ENCODE data around the gene FAM170B. TPM values are rescaled to one million over a fixed set of nuclear protein-coding genes. Genes with fewer than 3 reads are reported as not detected.

FAM170B gene
- total RNA-seq, 1 donor from 2014 or later: not detected

DNA sequence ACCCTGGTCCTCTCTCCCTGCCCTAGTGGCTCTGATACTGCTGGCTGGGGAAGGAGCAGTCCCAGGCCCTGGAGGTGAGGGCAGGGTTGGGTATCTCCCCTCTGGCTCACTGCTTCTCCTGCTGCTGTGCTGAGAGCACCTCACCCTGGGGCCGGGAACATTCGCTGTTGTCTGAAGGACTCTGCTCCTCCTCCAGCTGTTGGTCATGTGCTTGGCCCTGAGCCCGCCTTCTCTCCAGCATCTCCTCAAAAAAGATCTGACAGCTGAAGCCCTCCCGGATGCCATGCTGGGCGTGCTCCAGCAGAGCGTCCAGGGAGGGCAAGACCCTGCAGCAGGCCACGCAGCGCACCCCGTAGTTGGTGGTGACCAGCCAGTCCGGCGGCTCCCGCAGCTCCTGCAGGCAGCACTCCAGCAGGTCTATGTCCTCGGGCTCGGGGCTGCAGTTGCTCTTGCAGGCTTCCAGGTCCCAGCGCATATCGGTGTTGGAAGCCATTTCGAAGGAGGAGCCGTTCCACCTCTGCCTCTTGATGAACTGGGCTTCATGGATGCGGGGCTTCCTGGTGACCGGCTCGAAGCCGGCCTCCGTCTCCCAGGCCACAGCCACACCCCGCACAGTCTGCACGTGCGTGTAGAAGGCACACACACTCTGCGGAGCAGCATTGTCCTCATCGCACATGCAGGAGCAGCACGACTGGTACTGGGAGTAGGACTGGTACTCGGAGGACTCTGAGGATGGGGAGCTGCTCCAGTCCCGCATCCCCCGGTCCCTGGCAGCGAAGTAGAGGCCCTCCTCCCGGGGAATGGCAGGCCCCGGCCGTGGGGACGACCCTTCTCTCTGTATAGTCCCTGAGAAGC, 2.1 kb downstream of the FAM170B start:
- intact Hi-C loops (cut with micrococcal nuclease): no loop called here

DNA sequence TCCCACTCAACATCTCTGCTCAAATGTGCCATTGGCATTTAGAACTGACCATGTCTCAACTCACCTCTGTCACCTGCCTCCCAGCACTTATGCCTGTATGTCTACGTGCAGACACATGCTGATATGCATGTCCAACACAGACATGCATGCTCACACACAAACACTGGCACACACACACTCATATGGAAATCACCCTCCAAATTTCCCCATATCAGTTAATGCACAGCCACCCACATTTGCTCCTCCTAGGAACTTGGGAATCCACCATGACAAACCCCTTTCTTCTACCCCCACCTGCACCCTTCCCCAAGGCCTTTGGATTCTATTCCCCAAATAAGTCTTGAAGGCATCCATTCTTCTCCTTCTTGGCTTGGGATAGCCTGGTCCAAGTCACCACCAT, 4.4 kb downstream of the FAM170B start:
- intact Hi-C loops (cut with micrococcal nuclease): no loop called here

DNA sequence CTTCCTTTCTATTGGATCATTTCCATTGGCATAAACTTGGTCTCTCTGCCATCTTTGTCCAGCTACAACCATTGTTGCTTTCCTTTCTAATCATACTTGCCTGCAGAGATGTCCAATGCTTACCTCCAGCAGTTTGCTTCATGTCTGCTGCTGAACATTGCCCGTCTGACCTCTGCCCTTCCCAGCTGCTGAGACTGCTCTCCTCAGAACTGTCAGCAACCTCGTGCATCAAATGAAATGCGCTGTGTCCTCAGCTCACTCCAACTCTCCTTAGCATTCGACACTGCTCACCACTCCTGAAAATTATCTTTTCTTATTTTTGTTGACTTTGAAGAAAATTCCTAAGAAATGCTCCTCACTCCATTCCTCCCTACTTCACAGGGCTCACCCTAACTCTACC, 5.0 kb downstream of the FAM170B start:
- intact Hi-C loops (cut with micrococcal nuclease): no loop called here

DNA sequence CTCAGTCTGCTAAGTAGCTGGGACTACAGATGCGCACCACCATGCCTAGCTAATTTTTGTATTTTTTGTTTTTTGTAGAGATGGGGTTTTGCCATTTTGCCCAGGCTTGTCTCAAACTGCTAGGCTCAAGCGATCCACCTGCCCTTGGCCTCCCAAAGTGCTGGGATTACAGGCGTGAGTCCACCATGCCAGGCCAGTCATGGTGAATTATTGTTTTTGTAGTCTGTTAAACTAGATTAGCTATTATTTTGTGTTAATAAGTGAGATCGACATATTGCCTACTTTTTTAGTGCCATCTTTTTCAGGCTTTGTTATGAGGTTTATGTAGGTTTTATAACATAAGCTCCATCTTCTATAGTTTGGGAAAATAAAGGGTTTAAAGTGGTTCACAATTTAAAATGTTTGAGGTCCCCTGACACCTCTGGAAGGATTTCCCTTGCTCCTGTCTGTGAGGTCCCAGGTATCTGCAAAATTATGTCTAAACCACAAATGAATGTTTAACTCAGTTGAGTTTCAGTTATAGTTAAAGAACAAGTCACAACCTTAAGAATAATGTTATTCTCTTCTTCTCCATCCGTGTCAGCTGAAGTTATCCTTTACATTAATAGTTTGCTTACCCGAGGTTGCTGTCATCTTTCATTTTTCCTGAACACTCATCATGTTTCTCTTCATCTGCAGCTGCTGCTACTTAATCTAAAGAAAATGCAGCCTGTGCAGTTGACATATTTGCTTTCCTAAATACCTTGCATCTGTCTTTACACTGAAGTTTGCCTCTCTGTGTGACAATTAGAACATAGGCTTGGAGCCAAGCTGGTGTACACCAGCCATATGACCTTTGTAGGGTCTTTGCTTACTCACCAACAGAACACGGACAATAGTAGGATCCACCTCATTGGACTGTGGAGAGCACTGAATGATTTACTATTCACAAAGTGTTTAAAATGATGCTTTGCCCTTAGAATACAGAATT, 9.6 kb downstream of the FAM170B start:
- intact Hi-C loops (cut with micrococcal nuclease): no loop called here

DNA sequence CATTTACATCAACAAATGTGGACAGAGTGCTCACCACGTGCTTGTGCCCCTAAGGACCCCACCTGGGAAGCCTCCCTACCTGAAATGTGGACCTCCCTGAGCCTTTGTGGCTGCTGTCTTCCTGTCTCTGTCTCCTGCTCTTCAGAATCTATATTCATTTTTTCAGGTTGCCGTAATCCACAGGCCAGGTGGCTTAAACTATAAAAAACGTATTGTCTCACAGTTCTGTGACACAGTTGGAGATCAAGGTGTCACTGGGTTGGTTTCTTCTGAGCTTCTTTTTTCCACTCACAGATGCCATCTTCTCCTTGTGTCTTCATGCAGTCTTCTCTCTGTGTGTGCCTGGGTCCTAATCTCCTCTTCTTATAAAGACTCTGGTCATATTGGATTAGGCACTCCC, 12.9 kb downstream of the FAM170B start:
- intact Hi-C loops (cut with micrococcal nuclease): no loop called here

DNA sequence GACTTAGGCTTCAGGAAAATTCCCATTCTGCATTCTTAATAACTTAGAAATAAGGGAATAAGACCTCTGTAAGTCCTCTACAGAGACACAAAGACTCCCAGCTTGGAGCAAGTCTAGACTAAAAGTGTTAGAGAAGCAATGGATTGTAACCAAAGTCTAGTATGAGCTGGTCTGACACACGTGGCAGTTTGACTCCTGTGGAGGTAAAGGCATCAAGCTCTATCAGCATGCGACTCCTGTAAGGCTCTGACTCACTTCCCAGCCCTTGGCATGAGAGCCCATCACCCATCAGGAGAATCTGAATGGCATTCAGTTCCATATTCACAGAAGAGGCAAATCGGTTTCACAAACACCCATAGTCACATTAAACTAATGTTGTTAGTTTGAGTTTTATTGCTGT, 14.1 kb downstream of the FAM170B start:
- intact Hi-C loops (cut with micrococcal nuclease): no loop called here

DNA sequence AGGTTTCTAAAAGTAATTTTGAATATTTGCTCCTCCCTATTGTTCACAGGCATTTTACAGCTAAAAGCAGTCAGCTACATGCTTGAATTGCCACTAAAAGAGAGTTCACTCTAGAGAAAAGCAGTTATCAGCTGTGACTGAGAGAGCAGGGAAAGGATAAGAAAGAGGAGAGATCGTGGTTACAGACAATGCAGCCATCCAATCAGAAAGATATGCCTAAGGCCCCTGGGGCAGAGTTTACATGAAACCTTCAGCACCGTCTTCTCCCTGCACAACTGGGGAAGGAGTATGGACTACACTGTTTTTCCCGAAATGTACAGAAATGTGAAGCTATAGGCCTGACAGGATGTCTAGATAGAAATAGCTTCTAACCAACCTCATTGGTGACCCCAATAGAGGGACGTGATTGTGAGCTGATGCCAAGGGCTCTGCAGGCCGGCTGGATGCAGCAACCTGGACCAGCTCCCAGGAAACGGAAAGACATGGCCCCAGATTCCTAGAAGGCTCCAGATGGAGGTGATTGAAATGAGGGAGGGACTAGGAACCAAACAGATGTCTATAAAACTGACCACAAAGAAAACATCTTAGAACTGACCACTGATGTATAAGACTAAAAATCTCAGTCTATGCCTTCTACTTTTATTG, 15.3 kb downstream of the FAM170B start:
- intact Hi-C loops (cut with micrococcal nuclease): no loop called here

DNA sequence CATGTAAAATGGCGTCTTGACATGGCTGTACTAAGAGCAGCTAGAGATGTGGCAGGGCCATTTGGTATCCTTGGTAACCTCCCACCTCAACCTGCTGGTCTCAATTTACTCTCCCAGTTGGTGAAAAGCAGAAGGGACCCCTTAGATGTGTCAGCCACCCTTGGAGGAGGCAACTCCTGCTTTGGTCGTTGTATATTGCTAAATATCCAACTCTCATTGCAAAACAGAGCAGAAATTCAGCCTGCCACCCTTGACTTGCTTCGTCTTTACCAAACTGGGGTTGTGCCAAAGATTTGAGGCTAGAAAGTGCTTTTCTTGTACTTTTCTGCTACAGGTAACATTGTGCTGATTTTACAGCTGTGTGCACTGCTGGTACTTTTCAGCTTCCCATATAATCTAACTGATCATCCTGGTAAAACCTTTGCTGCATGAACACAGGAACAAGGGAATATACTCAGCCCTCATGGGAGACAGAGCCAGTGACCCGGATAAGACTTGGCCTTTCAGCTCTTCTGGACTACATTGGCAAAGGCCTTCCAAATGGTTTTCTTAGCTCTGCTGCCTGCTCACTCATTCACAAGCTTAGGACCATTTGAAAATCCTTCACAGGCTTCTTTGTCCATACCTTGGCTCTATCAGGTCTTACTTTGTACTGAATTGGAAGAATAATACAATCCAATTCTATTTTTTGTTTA, 16.3 kb downstream of the FAM170B start:
- intact Hi-C loops (cut with micrococcal nuclease): no loop called here

DNA sequence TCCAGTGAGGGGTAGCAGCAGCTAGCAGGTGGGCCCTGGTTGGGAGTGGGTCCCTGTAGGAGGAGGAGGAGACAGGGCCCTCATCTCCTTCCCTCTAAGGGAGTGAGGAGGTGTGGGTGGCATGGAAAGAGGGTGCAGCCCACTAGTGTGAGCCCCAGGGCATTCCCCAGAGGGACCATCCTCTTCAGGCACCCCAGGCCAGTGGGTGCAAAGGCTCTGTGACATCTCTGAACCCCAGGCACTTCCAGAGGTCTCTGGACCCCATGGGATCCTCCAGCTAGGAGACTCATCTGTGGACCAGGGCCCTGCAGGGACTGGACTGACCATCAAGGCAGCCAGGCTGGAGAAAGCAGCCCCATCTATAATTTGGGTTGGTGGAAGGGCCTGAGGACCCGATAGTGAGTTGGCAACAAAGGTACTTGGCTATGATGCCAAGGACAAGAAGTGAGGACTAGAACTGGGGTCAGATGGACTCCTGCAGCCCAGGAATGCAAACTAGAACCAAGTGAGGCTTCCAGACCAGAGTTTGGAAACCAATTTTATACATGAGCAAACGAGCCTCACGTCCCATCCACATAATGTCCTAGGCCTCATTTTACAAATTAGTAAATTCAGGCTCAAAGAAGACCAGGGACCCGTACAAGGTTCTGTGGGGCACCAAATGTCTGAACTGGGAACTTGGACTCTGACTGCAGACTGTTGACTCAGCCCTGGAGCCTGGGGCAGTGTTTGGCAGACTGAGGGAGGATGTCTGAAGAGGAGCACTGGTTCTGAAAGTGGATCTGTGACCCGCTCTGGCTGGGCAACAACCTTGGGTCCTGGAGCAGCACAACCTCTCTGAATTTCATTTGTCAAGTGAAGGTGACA, 17.1 kb downstream of the FAM170B start:
- intact Hi-C loops (cut with micrococcal nuclease): no loop called here

DNA sequence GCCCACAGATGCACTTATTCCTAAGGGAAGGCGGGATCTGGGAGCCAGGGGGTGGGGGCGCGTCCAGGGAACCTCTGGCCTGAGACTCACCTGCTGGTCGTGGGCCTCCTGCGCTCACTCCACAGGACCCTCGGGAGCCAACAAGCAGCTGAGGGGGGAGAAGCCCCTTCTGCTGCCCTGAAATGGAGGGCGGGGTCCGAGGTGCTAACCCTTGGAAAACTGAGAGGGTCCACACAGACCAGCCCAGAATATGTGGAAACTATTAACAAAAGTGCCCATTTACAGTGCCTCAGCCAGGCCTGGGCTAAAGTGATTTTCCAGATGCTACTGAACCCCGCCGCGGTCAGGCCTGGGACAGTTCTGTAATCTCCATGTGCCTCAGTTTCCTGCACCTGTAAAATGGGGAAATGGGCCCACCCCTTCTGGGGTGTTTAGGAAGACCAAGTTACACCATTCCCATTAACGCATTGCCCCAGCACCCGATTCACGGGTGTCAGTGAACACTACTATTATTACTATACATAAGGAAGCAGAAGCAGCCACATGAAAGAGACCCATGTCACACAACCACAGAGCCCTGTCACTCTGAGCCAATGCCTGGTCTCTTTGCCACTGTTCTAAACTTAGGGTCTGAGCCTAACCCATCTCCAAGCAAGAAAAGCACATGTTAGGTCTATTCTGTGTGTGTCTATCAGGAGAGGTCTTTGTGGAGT, 17.9 kb downstream of the FAM170B start:
- intact Hi-C loops (cut with micrococcal nuclease): no loop called here

DNA sequence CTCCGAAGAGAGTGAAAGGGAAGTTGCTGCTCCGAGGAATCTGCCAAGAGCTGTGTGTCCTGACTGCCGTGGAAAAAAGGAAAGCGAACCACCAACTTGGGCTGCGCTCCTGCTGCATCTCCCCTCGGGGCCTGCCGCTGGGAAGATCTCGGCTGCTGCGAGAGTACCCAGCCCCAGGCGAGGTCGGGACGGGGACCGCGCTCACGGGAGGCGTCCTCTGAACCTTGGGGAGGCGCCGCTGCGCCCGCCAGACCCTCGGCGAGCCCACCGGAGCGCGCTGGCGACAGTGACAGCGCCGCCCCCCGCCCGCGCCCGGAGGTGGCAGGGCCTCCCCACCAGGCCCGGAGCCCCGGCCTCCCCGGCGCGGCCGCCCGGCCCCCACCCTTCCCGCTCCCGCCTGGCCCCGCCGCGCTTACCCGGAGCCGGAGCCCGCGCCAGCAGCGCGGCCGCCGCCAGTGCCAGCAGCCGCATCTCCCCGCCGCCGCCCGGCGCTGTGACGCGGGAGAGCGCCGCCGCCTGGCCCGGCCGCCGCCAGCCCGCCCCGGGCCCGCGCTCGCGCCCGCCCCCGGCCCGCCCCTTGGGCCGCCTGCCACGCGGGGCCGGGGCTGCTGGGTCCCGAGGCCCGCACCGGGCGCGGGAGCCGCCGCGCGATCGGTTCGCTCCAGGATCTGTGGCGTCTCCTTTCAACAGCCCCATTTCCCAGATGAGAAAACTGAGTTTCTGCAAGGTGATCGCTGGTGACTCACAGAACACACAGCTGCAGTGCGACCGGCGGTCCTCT, 18.6 kb downstream of the FAM170B start, which contains the start of gene VSTM4:
VSTM4 (minus strand) TSS at position 508 of the 781 bp plus-strand sequence; CDS start at position 471, 37 bp downstream.
- intact Hi-C loops (cut with micrococcal nuclease): no loop called here

DNA sequence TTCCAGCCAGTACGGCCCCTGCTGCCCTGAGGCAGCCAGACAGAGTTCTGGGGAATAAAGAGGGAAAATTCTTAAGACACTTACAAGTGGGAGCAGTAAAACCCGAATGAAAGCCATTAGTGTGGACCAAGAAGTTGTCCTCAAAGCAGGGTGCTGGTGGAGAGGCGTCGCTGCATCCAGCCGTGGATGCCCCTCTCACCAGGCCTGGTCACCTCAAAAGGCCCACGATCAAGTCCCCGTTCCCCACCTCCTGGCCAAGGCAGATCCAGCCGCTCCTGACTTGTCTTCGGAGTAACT, 19.2 kb downstream of the FAM170B start:
- intact Hi-C loops (cut with micrococcal nuclease): no loop called here

DNA sequence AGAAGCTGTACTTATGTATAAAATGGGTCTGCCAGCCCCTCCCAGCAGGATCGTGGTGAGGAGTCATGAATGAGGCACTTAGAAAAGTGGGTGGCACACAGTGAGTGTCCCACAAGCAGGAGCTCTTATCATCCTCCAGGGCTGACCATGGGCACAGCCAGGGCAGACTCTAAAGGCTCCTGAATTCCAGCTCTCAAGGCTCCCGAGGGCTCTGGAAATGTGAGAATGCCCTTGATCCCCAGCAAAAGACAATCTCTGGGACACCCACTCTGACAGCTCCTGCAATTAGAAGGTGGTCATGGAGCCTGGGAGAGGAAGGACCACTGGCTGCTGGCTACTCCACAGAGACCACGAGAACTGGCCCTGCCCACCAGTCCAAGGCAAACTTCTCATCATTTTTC, 20.1 kb downstream of the FAM170B start:
- intact Hi-C loops (cut with micrococcal nuclease): no loop called here

DNA sequence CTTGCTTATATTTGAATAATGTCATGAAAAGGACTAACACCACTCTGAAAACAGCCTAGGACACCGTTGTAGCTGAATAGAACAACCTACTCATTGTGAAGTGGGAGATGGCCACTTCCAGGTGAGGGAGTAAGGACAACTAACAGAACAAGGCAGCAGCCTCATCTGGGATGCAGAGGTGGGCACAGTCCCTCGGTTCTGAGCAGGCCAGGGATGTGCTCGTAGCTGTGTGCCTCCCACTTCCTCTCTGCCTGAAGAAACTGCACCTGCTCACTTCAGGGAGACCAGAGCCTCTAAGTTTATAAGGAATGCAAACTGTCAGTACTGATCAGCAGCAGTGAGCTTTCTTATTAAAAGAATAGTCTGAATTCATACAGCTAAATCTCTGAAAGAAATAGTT, 21.0 kb downstream of the FAM170B start:
- intact Hi-C loops (cut with micrococcal nuclease): no loop called here

DNA sequence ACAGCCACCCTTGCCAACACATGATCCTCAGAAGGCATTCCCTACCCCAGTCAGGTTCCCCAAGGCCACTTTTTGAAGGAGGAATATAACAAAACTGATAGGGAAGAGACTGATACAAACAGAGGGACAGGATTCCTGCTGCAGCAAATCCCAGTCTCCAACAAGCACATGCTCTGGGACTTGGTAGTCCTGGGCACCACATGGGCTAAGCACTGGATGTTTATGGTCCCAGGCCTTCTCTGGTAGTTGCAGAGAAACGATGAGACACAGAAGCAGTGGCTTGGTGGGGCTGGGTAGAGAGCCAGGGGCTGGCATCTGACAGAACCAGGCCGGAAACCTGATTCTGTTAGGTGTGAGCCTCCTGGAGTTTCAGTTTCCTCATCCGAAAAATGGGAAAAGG, 21.7 kb downstream of the FAM170B start:
- intact Hi-C loops (cut with micrococcal nuclease): no loop called here

DNA sequence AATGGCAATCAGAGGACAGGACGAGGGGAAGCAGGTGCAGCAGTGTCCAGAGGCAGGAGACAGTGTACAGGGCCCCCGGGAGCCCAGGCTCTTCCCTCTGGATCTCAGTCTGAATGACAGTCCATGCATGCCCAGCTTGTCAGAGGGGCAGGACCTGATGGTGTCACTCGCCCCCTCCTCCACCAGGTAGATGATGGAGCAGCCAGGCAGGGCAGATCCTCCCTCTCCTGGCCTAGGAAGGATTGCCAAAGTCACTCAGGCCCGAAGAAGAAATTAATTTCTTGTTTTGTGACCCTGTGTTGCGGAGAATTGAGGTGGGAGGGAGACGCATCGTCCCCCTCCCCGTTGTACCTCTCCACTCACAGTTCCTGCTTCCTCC, 22.5 kb downstream of the FAM170B start:
- intact Hi-C loops (cut with micrococcal nuclease): no loop called here

DNA sequence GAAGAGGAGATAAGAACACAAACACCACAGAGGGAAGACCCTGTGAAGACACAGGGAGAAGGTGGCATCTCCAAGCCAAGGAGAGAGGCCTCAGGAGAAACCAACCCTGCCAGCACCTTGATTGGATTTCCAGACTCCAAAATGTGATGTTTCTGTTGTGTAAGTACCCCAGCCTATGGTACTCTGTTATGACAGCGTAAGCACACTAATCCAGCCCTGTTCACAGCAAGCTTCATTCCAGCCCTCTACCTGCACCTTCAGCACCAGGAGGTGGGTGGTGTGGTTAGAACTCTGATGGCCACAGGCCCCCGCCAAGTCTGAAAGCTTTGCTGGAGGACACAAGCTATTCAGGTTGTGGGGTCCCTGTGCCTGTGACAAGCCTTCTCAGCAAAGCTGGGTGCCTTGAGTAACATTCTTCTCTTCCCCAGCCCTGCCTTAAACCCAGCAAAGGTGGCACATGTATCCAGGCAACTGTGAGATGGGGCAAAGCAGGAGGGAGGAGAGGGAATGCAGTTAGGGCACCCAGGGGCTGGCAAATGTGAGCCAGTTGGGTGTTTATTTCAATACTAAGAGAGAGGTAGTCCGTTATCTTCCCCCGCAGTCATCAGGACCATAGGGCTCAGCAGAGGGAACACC, 23.0 kb downstream of the FAM170B start:
- intact Hi-C loops (cut with micrococcal nuclease): no loop called here

DNA sequence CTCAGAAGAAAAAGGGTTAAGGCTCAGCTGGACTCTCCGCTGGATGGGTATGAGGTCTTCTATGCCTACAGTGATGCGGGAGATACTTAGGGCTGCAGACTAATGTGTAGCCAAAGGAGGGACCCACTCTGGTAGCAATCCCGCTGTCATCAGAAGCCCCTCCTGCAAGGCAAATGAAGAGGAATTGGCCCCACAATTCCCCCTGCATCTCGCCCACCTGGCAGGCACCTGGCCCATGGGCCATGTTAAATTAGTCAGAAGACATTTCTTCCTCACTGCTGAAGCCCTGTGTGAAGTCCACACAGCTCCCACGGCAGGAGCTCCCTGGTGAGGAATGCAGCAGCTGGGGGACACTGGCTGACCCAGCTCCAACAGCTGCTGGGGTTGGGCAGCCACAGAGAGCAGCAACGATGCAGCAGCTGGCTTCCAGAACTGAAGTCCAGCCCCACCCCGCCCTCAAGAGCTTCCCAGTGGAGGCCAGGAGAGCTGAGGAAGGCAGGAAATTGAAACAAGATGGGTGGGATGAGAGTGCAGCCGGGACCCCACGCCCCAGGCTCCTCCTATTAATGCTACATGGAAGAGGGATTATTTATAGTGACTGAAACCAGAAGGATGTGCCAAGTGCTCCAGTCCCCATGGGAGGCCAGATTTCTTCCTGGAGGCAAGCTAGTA, 24.0 kb downstream of the FAM170B start:
- intact Hi-C loops (cut with micrococcal nuclease): no loop called here
